Measurements from ENCODE around the gene PACRGL.
"Not testable (repeated sequence)": the region's sequence is repeated elsewhere in the genome, so short reads cannot be mapped to it uniquely, and the experiment has no call there.

Gene PACRGL

DNA sequence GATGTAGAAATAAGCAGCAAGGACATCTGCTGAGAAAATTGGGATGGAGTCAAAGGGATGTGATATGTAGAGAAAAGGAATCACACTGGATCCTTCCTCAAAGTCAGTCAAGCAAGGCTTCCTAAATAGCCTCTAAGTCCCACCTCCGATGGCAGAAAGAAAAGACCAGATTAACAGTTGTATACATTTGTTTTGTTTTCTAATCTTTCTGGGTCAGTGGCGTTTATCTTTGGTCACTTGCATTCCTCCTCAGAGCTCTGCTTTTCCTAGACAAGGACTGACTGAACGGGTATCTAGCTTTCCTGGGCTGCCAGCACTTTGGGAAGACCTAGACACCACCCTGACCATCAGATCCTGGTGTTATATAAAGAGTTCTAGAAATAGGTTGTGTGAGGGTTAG lies 23.2 kb downstream of the PACRGL start:
- no peak for DNase-seq (ENCODE audit: low spot score)

GRCh38 chr4:20724915-20725314 lies 24.7 kb downstream of the PACRGL start:
- DNase-seq (ENCODE audit: low spot score): no peak

- DNase-seq (ENCODE audit: low spot score): no peak
Measured at GRCh38 chr4:20735931-20736330, 35.7 kb downstream of the PACRGL start.

DNA sequence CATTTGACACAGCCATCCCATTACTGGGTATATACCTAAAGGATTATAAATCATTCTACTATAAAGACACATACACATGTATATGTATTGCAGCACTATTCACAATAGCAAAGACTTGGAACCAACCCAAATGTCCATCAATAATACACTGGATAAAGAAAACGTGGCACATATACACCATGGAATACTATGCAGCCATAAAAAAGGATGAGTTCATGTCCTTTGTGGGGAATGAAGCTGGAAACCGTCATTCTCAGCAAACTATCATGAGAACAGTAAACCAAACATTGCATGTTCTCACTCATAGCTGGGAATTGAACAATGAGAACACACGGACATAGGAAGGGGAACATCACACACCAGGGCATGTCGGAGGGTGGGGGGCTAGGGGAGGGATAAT lies 45.7 kb downstream of the PACRGL start:
- DNase-seq (ENCODE audit: low spot score): not testable (repeated sequence)

DNA sequence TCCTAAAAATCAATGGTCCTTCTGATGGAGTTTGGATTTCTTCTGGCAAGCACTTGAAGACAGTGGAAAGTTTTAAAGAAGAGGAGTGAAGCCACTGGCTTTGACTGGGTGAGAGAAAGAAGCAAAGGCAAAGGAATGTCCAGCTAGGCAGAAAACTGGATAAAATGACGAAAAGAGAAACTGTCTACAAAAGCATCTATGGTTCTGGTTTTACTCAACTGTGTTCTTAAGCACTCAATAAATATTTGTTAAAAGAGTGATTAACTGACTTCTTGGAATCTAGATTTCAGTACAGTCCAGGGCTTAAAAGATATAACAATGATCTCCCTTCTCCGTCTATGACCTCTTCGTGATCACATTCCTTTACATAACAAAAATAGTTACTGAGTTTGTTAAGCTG lies 52.4 kb downstream of the PACRGL start:
- no peak for DNase-seq (ENCODE audit: low spot score)

GRCh38 chr4:20754036-20754435 lies 53.8 kb downstream of the PACRGL start:
- DNase-seq (ENCODE audit: low spot score): no peak

DNA sequence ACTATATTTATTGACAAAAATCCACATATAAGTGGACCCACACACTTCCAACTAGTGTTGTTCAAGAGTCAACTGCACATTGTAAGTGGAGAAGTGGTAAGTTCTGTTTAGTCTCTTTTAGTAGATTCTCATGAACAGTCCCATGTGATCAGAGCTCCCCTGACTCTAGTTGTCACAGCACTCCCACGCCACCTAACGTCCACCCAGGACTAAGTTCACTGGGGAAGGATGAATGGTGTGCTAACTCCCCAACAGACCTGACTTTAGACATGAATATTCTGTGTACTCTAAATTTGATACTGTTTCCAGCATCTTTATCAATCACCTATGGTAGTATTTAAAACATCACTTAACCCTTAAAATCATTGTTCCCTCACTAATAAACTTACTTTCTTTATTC lies 59.8 kb downstream of the PACRGL start:
- DNase-seq (ENCODE audit: low spot score): no peak

GRCh38 chr4:20761382-20761781 lies 61.1 kb downstream of the PACRGL start:
- DNase-seq (ENCODE audit: low spot score): no peak

GRCh38 chr4:20761826-20762225 lies 61.6 kb downstream of the PACRGL start:
- DNase-seq (ENCODE audit: low spot score): no peak

- no peak for DNase-seq (ENCODE audit: low spot score)
Measured at GRCh38 chr4:20764366-20764992, 64.2 kb downstream of the PACRGL start.

DNA sequence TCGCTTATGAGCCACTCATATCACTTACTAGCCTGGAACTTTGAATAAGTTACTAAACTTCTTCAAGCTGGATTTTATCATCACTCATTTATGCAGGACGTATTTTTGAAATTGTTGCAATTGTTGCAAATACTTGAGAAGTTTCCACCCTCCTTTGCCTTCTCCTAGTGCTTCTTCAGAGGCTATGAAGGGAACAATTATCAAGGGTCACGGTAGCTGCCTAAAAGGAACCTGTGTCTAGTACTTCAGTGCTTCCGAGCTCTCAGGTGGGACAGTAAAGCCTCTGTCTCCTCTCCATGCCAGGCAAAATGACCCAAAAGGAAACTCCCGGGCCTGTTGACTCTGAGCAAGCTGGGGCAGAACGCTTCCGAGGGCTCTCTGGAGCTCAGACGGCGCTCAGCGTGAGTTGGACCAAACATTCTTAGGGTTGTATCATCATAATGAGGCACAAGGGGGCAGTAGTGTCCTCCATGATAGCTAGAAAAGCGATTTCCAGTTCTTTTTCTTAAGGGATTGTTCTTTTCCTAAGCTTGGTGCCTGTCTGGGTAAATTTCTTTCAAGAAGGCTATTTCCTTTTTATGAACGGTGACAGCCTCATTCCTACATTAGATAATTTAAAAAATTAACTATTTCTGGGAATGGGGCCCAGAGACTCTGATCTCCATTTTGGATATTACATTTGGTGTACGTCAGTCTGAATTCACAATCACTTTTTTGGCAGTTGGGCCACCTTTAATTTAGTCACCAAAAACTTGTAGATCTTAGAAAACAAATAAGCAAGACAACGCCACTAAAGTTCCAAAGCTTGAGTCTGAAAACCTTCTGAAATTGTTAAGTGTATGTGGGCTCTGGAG lies 73.1 kb downstream of the PACRGL start:
- DNase-seq (ENCODE audit: low spot score): no peak

DNA sequence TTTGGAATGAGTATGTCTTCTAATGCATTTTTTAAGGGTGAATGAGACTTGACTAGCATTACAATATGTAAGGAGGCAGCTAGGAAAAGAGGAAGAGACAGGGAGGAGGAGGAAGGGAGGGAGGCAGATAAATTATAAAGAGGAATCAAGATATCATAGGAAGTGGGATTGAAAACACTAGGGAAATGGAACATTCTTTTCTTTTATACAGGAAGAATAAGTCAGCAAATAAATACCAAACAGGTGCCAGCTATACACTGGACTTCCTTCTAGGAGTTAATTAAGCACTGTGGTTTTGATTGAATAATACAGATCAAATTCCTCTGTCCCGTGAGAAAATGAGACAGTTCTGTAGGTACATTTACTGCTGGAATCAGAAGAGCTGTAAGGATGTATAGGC lies 78.6 kb downstream of the PACRGL start:
- no peak for DNase-seq (ENCODE audit: low spot score)

DNA sequence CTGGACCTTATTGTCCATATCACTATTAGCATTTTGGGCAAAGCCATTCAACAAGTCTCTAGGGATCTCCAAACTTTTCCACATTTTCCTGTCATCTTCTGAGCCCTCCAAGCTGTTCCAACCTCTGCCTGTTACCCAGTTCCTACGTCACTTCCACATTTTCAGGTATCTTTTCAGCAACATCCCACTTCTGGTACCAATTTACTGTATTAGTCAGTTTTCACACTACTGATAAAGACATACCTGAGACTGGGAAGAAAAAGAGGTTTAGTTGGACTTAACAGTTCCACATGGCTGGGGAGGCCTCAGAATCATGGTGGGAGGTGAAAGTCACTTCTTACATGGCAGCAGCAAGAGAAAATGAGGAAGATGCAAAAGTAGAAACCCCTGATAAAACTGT lies 82.9 kb downstream of the PACRGL start:
- DNase-seq (ENCODE audit: low spot score): not testable (repeated sequence)

DNA sequence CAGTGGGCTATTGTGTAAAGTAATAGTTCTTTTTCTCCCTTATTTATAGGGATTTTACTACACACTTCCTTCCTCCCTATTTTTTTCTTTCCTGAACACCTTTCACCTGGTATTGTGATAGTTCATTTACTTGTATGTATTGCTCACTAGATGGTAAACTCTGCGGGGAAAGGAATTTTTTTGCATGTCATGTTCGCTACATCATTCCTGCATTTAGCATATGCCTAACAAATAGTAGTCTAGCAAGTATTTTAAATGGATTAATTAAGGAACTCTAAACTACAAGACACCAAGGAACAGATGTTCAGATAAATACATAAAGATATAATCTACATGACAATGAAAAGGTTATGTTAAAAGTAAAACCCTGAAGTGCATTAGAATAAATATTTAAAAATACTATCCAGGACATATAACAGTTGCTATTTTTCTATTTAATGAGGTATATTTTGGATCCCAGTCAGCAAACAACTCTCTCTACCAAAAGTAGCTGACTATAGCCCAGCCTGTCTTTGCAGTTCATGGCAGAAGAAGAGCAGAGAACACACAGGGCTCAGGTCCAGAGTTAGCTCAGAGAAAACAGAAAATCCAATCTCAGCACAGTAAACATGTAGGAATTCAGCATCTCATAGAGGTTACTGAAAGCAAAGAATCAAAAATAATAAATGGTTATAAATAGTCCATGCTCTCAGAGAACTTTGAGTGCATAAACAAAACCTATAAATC lies 87.8 kb downstream of the PACRGL start:
- no peak for DNase-seq (ENCODE audit: low spot score)

Measured in hematopoietic multipotent progenitor cell treated with erythropoietin and hydrocortisone succinate and interleukin-3 and kit ligand, for 17 days (in vitro differentiated cells).